HFFc6 (cell line): ENCODE measurements around the gene RBM46. TPM values are rescaled to one million over a fixed set of nuclear protein-coding genes. Genes with fewer than 3 reads are reported as not detected.

Experiments
- DNase-seq: peaks from one replicate; pipeline ENCODE4 v3.0.0-alpha.2; 2018
- H3K27ac Mint-ChIP-seq: 2 replicates; pipeline ENCODE4 v1.8.0; 2020; ENCODE audit warnings: mild to moderate bottlenecking, mixed read lengths
- H3K27me3 Mint-ChIP-seq: 2 replicates; pipeline ENCODE4 v1.8.0; 2021; ENCODE audit warnings: mild to moderate bottlenecking, moderate library complexity, mixed read lengths; ENCODE audit not compliant: insufficient read depth
- H3K36me3 Mint-ChIP-seq: 2 replicates; pipeline ENCODE4 v1.8.0; 2021; ENCODE audit warnings: low read depth, mixed read lengths
- H3K4me1 Mint-ChIP-seq: 2 replicates; pipeline ENCODE4 v1.8.0; 2020; ENCODE audit warnings: low read depth, mixed read lengths
- H3K4me3 Mint-ChIP-seq: 2 replicates; pipeline ENCODE4 v1.8.0; 2020; ENCODE audit warnings: mild to moderate bottlenecking, moderate library complexity, mixed read lengths
- H3K9me3 Mint-ChIP-seq: 2 replicates; pipeline ENCODE4 v1.8.0; 2020; ENCODE audit warnings: mild to moderate bottlenecking, mixed read lengths
- CTCF ChIP-seq: fragments of 200-600 bp; sonication (generic); IDR thresholded peaks from 2 replicates; pipeline ENCODE4 v1.5.0; 2021; ENCODE audit warnings: antibody characterized with exemption, mild to moderate bottlenecking
- total RNA-seq, 6 experiments: library from RNA; stranded (reverse); fragmentation: NEBNext Ultra II Directional; extraction: Animal tissue kit (Norgen Biotek cat#: 25700); gene quantifications; 2 replicates in 1 of 6; 3 replicates in 5 of 6; pipeline ENCODE4 v1.2.3, GENCODE V29; 2021

RBM46 gene
- total RNA-seq, 6 experiments from 2014 or later = not detected

GRCh38 chr4:154739111-154739510 lies 42.0 kb upstream of the RBM46 start:
- Mint-ChIP-seq H3K27ac (no peak overlapping the region), H3K27me3 (peaks cover 15% of the 10 kb centered on the region)
- DNase-seq = no peak

GRCh38 chr4:154740462-154740861 lies 40.6 kb upstream of the RBM46 start:
- Mint-ChIP-seq H3K27me3 (peaks cover 19% of the 10 kb centered on the region), H3K9me3 (peaks cover 4% of the 10 kb centered on the region; the same call in 1 of the 2 replicates)

More at GRCh38 chr4:154739111-154739510, 42.0 kb upstream of the RBM46 start:
- Mint-ChIP-seq H3K4me3 (no peak overlapping the region), H3K36me3 (no peaks in the 10 kb centered on the region), H3K9me3 (peaks cover 2% of the 10 kb centered on the region; the same call in 1 of the 2 replicates), H3K4me1 (no peaks in the 10 kb centered on the region)
- no peak for TF ChIP-seq CTCF

GRCh38 chr4:154741131-154741665 lies 39.9 kb upstream of the RBM46 start:
- no peaks in the 10 kb centered on the region for H3K4me1 Mint-ChIP-seq
- no peak for TF ChIP-seq CTCF
- H3K27ac Mint-ChIP-seq = no peak overlapping the region
- no peak for DNase-seq
- H3K27me3 Mint-ChIP-seq = peaks cover 19% of the 10 kb centered on the region
- no peak overlapping the region for H3K4me3 Mint-ChIP-seq
- no peaks in the 10 kb centered on the region for H3K36me3 Mint-ChIP-seq
- H3K9me3 Mint-ChIP-seq = peaks cover 4% of the 10 kb centered on the region; the same call in 1 of the 2 replicates

More at GRCh38 chr4:154740462-154740861, 40.6 kb upstream of the RBM46 start:
- H3K4me3 Mint-ChIP-seq = no peak overlapping the region
- no peak for TF ChIP-seq CTCF
- H3K27ac Mint-ChIP-seq = no peak overlapping the region
- H3K36me3 Mint-ChIP-seq = no peaks in the 10 kb centered on the region
- no peak for DNase-seq
- H3K4me1 Mint-ChIP-seq = no peaks in the 10 kb centered on the region

- no peaks in the 10 kb centered on the region for H3K4me1 Mint-ChIP-seq
- no peaks in the 10 kb centered on the region for H3K36me3 Mint-ChIP-seq
- H3K4me3 Mint-ChIP-seq = no peak overlapping the region
- no peak for DNase-seq
- H3K9me3 Mint-ChIP-seq = peaks cover 4% of the 10 kb centered on the region; the same call in 1 of the 2 replicates
- TF ChIP-seq CTCF = no peak
- H3K27ac Mint-ChIP-seq = no peak overlapping the region
- H3K27me3 Mint-ChIP-seq = peaks cover 19% of the 10 kb centered on the region
Observed at GRCh38 chr4:154741922-154742850, 38.9 kb upstream of the RBM46 start.

- no peaks in the 10 kb centered on the region for H3K4me1 Mint-ChIP-seq
- H3K36me3 Mint-ChIP-seq = no peaks in the 10 kb centered on the region
- H3K27ac Mint-ChIP-seq = no peak within 1 kb of the TSS
- H3K4me3 Mint-ChIP-seq = no peak within 1 kb of the TSS
- DNase-seq = no peak
- peaks cover 4% of the 10 kb centered on the region; the same call in 1 of the 2 replicates for H3K9me3 Mint-ChIP-seq
- peaks cover 19% of the 10 kb centered on the region for H3K27me3 Mint-ChIP-seq
- no peak for TF ChIP-seq CTCF
Observed at GRCh38 chr4:154743683-154744340, 37.3 kb upstream of the RBM46 start, which contains the start of gene LRAT. Gene LRAT, plus strand, starts transcription at chr4:154744000. Its CDS starts 327 bp downstream, at chr4:154744327.
